ENCODE results near the gene HTT-AS.

Gene HTT-AS

GRCh38 chr4:3037957-3038461 is 36.3 kb downstream of the HTT-AS start:
- H3K9ac ChIP-seq (ENCODE audit: low read length): peak overlapping the region; percentile 38
- H4K20me1 ChIP-seq (ENCODE audit: insufficient read depth, low read length): no peaks in the 10 kb centered on the region
- H3K79me2 ChIP-seq (ENCODE audit: low read length): no peaks in the 10 kb centered on the region
- TF ChIP-seq CTCF (IDR thresholded peaks at IDR 0.05; ENCODE audit: low read depth, low read length) (no peak), EZH2phosphoT487 (IDR thresholded peaks at IDR 0.05; ENCODE audit: low read depth) (no peak)
- H2AFZ ChIP-seq (ENCODE audit: low read depth, low read length): no peak overlapping the region
- H3K4me2 ChIP-seq (ENCODE audit: low read length): peak overlapping the region; percentile 78
- no peak overlapping the region for H3K27ac ChIP-seq (ENCODE audit: low read length)
- H3K27me3 ChIP-seq (ENCODE audit: low read depth, low read length): peaks cover 43% of the 10 kb centered on the region
- H3K4me1 ChIP-seq (ENCODE audit: low read length): peaks cover 62% of the 10 kb centered on the region
- H3K36me3 ChIP-seq (replicated peaks; ENCODE audit: low read depth, low read length): no peaks in the 10 kb centered on the region
- no peaks in the 10 kb centered on the region for H3K9me3 ChIP-seq (ENCODE audit: insufficient read depth, low read length)
- H3K4me3 ChIP-seq (ENCODE audit: low read length): peak overlapping the region; percentile 74

- peaks cover 56% of the 10 kb centered on the region for H3K4me1 ChIP-seq (ENCODE audit: low read length)
- H2AFZ ChIP-seq (ENCODE audit: low read depth, low read length): peak overlapping the region; percentile 67
- no peak overlapping the region for H3K27ac ChIP-seq (ENCODE audit: low read length)
- H3K36me3 ChIP-seq (replicated peaks; ENCODE audit: low read depth, low read length): no peaks in the 10 kb centered on the region
- peak overlapping the region; percentile 23; the same call in 1 of the 2 replicates for H3K9ac ChIP-seq (ENCODE audit: low read length)
- H3K4me3 ChIP-seq (ENCODE audit: low read length): peak overlapping the region; percentile 65
- peak overlapping the region; percentile 78 for H3K4me2 ChIP-seq (ENCODE audit: low read length)
- H4K20me1 ChIP-seq (ENCODE audit: insufficient read depth, low read length): no peaks in the 10 kb centered on the region
- TF ChIP-seq EZH2phosphoT487 (IDR thresholded peaks at IDR 0.05; ENCODE audit: low read depth): no peak
- TF ChIP-seq CTCF (IDR thresholded peaks at IDR 0.05; ENCODE audit: low read depth, low read length): no peak
- H3K79me2 ChIP-seq (ENCODE audit: low read length): no peaks in the 10 kb centered on the region
- H3K27me3 ChIP-seq (ENCODE audit: low read depth, low read length): peaks cover 43% of the 10 kb centered on the region
- no peaks in the 10 kb centered on the region for H3K9me3 ChIP-seq (ENCODE audit: insufficient read depth, low read length)
These were observed 38.0 kb downstream of the HTT-AS start for GRCh38 chr4:3036131-3036952.

GRCh38 chr4:3035674-3036073 is 38.7 kb downstream of the HTT-AS start:
- Histone ChIP-seq H3K27ac (ENCODE audit: low read length) (no peak overlapping the region), H3K4me1 (ENCODE audit: low read length) (peaks cover 50% of the 10 kb centered on the region), H4K20me1 (ENCODE audit: insufficient read depth, low read length) (no peaks in the 10 kb centered on the region), H3K9me3 (ENCODE audit: insufficient read depth, low read length) (no peaks in the 10 kb centered on the region), H3K36me3 (replicated peaks; ENCODE audit: low read depth, low read length) (no peaks in the 10 kb centered on the region), H3K9ac (ENCODE audit: low read length) (peak overlapping the region; percentile 23; the same call in 1 of the 2 replicates), H2AFZ (ENCODE audit: low read depth, low read length) (peak overlapping the region; percentile 67; the same call in 1 of the 2 replicates), H3K79me2 (ENCODE audit: low read length) (no peaks in the 10 kb centered on the region), H3K4me3 (ENCODE audit: low read length) (peak overlapping the region; percentile 65), H3K4me2 (ENCODE audit: low read length) (peak overlapping the region; percentile 78), H3K27me3 (ENCODE audit: low read depth, low read length) (peaks cover 47% of the 10 kb centered on the region)
- TF ChIP-seq CTCF (IDR thresholded peaks at IDR 0.05; ENCODE audit: low read depth, low read length) (no peak), EZH2phosphoT487 (IDR thresholded peaks at IDR 0.05; ENCODE audit: low read depth) (no peak)

GRCh38 chr4:3035249-3035648 is 39.1 kb downstream of the HTT-AS start:
- Histone ChIP-seq H3K27me3 (ENCODE audit: low read depth, low read length) (peaks cover 47% of the 10 kb centered on the region), H3K4me1 (ENCODE audit: low read length) (peaks cover 46% of the 10 kb centered on the region), H3K9me3 (ENCODE audit: insufficient read depth, low read length) (no peaks in the 10 kb centered on the region), H3K9ac (ENCODE audit: low read length) (peak overlapping the region; percentile 23; the same call in 1 of the 2 replicates), H3K4me3 (ENCODE audit: low read length) (peak overlapping the region; percentile 65), H3K4me2 (ENCODE audit: low read length) (peak overlapping the region; percentile 78), H3K27ac (ENCODE audit: low read length) (no peak overlapping the region), H3K36me3 (replicated peaks; ENCODE audit: low read depth, low read length) (no peaks in the 10 kb centered on the region), H3K79me2 (ENCODE audit: low read length) (no peaks in the 10 kb centered on the region), H4K20me1 (ENCODE audit: insufficient read depth, low read length) (no peaks in the 10 kb centered on the region), H2AFZ (ENCODE audit: low read depth, low read length) (no peak overlapping the region)
- TF ChIP-seq EZH2phosphoT487 (IDR thresholded peaks at IDR 0.05; ENCODE audit: low read depth) (no peak), CTCF (IDR thresholded peaks at IDR 0.05; ENCODE audit: low read depth, low read length) (no peak)
